ENCODE measurements around the gene GPC2.
"Not testable (repeated sequence)": the region's sequence is repeated elsewhere in the genome, so short reads cannot be mapped to it uniquely, and the experiment has no call there.

GPC2 gene

DNA sequence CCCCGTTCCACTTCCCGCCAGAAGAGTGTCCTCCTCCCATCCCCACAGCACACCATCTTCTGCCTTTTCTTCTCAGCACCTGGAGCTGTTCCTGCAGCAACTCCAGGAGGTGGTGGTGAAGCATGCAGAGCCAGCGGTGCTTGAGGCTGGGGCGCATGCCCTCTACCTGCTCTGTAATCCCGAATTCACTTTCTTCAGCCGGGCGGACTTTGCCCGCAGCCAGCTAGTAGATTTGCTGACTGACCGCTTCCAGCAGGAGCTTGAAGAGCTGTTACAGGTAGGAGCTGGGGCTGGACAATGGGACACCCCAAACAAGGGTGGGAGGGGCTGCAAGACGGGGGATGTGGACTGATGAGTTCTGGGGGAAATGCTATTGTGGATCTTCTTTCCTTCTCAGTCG is 23.5 kb upstream of the GPC2 start:
- DNase-seq: no peak

DNA sequence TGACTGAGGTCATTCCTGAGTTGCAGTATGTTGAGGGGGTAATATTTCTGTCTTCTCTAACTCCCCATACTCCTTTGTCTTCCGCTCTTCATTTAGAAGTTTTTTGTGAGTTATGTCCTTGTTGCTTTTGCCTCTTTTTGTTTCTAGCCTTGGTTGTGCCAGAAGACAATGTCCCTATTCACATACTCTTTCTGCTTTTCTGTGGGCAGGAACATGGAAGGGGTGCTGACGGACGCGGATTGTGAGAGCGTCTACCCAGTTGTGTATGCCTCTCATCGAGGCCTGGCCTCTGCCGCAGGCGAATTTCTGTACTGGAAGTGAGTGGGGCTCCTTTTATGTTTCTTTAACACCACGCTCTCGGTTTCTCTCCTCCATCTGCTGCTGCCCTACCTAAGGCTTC is 21.1 kb upstream of the GPC2 start:
- no peak for DNase-seq

DNA sequence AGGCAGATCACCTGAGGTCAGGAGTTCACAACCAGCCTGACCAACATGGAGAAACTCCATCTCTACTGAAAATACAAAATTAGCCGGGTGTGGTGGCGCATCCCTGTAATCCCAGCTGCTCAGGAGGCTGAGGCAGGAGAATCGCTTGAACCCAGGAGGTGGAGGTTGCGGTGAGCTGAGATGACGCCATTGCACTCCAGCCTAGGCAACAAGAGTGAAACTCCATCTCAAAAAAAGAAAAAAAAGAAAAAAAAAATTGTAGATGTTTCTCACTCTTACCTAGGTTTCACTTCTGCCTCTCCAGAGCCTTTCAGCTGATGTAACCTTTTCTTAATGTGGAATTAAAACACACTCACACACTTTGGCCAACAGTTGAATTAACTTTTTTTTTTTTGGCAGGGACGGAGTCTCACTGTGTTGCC is 18.7 kb upstream of the GPC2 start:
- not testable (repeated sequence) for DNase-seq

DNA sequence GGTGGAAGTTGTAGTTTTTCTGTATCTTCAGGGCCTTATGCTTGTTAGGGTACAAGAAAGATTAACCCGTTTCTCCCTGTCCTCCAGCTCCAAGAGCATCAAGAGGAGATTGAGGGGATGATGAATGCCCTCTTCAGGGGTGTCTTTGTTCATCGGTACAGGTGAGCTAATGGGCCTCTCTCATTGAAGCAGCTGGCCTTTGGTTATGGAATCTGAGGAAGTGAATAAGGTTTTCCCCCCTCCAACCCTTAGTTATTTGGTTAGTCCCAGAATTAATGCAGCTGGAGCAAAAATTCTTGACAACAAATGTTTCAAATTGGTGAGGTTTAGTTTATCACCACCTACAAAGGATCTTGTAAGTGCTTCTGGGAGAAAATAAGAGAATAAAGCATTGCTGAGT is 18.0 kb upstream of the GPC2 start:
- no peak for DNase-seq

DNA sequence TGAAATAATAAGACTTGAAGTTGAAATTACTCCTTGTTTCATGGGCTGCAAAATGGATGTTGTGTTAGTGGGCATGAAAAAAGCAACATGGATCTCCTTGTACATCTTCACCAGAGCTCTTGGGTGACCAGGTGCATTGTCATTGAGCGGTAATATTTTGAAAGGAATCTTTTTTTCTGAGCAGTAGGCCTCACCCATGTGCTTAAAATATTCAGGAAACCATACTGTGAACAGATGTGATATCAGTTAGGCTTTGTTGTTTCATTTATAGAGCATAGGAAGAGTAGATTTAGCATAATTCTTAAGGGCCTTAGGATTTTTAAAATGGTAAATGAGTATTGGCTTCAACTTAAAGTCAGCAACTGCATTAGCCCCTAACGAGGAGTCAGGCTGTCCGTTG is 15.8 kb upstream of the GPC2 start:
- DNase-seq: no peak

DNA sequence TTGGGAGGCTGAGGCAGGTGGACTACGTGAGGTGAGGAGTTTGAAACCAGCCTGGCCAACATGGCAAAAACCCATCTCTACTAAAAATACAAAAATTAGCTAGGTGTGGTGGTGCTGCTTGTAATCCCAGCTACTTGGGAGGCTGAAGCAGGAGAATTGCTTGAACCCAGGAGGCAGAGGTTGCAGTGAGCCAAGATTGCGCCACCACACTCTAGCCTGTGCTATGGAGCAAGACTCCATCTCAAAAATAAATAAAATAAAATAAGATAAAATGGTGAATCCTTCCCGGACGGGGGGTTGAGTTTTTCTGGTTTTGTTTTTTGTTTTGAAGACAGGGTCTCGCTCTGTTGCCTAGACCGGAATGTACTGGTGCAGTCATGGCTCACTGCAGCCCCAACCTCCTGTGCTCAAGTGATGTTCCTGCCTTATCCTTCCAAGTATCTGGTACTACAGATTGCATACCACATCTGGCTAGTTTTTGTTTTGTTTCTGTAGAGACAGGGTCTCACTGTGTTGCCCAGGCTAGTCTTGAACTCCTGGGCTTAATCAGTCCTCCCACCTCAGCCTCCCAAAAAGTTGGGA is 15.2 kb upstream of the GPC2 start:
- DNase-seq: not testable (repeated sequence)

DNA sequence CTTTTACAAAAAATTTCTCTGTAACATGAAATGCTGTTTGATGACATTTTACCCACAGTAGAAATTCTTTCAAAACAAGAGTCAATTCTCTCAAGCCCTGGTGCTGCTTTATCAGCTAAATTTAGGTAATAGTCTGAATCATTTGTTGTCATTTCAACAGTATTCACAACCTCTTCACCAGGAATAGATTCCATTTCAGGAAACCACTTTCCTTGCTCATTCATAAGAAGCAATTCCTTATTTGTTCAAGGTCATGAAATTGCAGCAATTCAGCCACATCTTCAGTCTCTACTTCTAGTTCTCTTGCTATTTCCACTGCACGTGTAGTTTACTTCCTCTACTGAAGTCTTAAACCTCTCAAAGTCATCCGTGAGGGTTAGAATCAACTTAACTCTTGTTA is 14.6 kb upstream of the GPC2 start:
- DNase-seq: no peak

DNA sequence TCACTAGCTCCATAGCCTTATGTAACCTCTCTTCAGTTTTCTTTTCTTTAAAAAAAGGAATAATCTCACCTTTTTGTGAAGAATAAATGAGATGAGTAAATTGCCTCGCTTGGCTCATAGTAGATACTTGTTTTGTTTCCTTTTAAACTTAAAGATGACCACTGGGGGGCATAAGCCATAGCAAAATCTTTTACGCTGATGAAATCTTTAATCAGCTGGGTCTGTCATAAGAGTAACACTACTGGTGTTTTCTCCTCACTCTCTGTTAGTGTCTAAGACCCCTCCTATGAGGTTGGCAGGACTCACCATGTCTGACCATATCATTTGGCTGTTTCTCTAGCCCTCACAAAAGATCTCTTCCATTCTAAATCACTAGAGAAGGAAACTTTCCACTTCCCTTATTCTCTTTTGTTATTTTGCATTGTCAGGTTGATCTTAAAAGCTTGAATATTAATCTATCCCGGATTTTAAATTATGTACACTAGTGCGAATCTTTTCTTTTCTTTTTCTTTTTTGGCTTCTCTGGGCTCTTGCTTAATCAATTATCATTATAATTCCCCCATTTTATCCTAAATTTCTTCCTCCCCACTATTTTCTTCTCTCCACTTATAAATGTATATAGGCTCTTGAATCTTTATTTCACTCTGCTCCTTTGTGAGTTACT is 13.0 kb upstream of the GPC2 start:
- peak; percentile 62 for DNase-seq

DNA sequence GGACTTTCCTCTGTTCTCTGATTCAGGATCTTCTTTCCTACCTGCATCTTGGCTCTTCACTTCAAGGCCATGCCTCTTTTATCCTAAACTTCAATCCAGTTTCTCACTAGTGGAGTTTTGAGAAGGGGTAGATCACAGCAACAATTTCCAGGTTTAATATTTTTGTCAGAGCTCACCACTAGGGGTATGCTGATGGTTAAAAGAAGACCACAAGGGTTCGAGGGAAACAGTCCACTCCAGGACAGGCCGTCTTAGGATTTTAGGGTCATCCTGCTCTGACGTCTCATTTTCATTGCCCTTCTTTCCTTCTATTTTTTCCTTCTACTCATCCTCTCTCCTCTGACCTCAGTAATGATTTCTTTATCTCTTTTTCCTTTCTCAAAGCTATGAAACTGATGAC is 11.9 kb upstream of the GPC2 start:
- DNase-seq: no peak

DNA sequence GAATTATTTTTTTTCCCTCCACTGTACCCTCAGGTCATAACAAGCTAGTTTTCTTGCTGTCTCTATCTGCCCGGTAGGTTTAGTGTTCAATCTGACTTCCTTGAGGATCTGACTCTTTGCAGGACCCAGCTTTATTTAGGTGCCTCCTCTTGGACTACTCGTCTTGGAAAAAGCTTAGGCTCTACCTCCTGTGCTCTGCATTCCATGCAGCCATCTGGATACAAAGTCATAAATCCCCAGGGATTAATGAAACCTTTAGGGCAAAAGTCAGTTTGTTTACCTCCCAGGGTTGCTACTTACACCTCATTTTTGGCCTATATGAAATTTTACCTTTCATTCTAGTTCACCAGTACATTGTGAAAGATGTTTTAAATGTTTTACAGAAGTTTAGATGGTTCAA is 8.5 kb upstream of the GPC2 start:
- DNase-seq: no peak

DNA sequence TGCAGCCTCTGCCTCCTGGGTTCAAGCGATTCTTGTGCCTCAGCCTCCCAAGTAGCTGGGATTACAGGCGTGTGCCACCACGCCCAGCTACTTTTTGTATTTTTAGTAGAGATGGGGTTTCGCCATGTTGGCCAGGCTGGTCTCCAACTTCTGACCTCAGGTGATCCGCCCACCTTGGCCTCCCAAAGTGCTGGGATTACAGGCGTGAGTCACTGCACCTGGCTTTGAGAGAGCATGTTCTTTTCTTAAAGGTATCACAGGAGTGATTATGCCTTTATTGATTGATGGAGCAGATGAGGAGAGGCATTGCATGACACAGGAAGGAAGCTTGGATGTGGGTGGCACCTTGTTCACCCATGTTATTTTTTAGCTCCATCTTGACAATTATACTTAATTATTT is 5.9 kb upstream of the GPC2 start:
- not testable (repeated sequence) for DNase-seq

DNA sequence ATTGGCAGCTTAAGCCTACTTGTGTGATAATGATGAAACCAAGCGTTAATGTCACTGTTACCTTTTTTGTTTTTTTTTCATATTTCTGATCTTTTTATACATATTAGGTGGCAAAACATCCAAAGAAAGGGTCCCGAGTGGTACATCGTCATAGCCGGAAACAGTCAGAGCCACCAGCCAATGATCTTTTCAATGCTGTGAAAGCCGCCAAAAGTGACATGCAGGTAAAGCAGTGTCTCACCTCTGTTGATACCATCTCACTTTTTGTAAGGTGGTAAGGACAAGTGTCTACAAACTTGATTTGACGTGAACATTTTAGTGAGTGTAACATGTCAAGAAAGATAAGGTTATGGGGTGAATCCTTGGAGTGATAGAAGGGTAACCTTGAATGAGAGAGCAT is 5.4 kb upstream of the GPC2 start:
- DNase-seq: not testable (repeated sequence)

DNA sequence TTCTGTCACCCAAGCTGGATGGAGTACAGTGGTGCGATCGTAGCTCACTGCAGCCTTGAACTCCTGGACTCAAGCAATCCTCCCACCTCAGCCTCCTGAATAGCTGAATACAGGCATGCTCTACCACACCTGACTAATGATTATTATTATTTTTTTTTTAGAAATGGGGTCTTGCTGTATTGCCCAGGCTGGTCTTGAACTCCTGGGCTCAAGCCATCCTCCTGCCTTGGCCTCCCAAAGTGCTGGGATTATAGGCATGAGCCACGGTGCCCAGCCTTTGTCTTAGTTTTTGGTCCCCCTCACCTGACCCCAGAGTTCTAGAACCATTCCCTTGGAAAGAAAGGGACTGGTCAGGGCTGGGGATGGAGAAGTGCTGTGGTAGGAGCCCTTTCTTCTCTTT is 2.9 kb upstream of the GPC2 start:
- DNase-seq: not testable (repeated sequence)

DNA sequence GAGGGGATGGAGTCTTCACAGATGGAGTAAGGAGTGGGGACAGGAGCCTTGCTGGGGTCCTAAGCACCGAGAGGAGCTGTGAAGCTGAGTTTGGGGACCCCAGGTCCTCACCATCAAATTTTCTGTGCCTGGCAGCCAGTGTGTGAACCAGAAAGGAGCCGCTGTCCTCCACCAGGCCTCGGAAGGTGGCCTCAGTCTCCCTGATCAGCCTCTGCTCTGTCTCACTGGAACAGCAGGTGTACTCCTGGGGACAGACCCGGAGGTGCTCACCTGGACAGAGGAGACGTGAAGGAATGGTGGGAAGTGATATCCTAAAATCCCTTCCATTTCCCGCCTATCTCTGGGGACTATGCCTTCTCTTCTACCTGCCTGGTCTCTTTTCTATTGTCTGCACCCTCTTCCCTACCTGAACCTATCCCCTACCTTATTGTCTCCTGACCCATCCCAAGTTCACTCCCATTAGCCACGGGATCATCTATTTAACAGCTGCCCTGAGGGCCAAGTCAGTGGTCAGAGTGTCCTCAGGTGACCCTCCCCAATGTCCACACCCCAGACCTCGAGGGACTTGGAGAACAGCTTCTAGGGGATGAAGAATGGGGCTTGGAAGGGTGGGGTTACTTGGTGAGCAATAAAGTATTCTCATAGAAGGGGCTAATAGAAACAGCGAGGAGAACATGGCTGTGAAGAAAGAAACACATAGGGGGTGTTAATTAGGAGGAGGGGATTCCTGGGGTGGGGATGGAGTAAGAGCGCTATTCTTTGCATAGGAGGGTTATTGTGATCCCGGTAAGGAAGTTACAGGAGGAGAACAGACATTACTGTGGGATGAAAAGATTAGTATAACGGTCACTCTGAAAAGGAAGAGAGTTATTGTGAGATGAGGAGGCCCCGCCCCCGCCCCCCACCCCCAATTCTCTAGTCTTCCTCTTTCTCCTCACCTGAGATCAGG is 811 bp downstream of the GPC2 start:
- no peak for DNase-seq

DNA sequence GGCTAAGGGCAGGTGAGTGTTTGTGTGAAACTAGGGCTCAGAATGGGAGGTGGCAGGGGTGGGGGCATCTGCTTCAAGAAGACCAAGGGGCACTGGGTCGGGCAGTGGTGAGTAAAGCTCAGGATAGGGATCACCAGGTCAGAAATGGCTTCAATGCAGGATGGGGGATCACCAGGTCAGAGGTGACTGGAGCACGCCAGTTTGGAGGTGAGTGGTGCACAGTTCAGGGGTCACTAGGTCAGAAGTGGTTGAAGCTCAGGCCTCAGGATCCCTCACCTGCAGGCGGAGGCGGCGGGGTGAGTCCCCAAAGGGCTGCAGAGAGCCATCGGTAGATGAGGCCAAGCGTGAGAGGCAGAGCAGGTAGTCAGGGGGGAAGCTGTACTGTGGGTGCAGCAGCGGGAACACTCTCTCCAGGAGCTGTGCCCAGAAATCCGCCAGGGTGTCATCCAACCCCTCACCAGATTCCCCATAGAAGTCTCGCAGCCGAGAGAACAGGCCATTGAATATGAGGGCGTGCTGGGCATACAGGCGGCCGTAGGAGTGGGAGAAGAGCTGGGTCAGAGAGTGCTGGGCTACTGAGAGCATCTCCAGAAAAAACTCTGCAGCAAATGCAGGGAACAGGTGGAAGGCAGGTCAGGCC is 1.8 kb downstream of the GPC2 start:
- DNase-seq: no peak

DNA sequence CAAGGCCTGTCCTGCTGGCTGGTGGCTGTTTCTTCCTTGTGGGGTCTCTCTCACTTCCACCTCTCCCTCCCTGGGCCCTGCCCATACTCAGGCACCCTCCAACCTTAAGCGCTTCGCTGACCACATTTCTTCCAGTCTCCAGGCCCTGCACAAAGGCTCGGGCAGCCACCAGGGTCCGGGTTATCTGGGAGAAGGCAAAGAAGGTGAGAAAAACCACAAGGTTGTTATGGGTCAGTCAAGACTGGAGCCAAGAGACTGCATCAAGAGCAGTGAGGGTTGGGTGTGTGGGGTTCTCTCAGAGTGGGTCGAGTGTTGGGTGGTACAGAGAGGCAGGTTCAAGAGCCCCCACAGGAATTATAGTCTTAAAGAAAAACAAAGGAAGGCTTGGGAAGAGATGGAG is 2.6 kb downstream of the GPC2 start:
- no peak for DNase-seq

DNA sequence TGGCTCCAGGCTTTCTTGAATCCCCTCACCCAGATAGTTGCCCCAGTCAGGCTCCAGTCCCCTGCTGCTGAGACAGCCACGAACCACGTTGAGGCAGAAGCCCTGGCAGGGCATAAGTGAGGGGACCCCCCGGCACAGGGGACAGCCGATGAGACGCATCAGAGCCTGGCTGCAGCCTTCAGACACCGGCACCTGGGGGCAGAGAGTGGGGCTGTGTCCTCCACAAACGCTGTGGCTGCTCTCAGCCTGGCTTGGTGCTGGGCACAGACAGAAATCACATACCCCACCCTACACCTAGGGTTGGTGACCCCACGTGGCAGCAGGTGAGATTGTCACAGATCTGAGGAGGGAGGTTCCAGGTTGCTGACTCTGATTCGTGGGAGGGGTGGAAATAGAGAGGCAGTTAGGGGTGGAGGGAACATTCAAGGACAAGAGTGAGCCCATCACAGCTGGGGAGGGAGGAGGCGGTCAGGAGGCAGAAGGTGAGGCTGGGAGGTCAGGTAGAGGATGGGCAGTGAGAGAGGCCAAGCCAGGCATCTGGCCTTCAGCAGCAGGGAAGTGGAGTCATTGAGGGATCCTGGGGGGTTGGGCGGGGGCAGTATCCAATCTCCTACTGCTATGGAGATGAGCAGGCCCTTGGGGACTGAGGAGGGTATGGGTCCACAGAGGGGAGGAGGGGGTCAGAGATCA is 3.2 kb downstream of the GPC2 start:
- DNase-seq: no peak

DNA sequence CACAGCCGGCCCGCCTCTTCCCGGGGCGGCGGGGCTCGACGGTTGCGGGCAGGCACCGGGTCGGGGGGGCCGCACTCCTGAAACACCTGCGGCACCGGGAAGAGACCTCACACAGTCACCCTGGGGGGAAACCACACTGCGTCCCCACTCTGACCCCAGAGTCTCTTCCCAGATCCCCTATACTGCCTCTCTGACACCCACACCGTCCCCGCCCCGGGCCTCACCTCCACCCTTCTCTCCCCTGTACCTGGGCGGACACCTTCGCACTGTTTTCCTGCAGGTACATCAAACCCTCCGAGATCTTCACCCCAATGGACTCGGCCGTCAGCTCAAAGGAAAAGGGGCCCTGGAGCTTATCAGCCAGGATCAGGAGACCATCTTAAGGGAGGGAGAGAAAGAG is 5.3 kb downstream of the GPC2 start:
- no peak for DNase-seq

DNA sequence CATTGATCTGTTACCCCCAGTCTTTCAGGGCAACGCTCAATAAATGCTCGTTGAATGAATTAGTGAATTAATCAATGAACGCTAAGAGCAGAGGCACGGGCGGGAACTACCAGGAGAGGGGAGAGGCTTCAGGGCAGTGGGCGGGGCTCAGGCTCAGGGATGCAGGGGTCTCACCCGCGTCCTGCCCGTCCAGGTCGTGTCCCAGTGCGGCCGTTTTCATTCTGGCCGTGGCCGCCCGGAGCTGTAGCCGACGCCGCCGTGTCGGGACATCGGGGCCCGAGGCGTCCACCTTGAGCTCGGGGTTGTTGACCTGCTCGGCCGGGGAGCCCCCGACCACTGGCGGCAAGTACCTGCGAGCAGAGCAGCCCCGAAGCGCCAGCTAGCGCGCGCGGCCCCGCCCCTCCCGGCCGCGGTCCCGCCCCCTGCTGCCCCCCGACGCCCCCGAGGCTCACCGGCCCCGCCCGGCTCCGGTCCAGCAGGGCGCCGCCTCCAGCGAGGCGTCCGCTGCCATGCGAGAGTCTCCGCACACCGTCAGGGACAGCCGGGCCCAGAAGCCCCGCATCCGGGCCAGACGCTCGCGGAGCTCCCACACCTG is 6.0 kb downstream of the GPC2 start:
- DNase-seq: no peak

DNA sequence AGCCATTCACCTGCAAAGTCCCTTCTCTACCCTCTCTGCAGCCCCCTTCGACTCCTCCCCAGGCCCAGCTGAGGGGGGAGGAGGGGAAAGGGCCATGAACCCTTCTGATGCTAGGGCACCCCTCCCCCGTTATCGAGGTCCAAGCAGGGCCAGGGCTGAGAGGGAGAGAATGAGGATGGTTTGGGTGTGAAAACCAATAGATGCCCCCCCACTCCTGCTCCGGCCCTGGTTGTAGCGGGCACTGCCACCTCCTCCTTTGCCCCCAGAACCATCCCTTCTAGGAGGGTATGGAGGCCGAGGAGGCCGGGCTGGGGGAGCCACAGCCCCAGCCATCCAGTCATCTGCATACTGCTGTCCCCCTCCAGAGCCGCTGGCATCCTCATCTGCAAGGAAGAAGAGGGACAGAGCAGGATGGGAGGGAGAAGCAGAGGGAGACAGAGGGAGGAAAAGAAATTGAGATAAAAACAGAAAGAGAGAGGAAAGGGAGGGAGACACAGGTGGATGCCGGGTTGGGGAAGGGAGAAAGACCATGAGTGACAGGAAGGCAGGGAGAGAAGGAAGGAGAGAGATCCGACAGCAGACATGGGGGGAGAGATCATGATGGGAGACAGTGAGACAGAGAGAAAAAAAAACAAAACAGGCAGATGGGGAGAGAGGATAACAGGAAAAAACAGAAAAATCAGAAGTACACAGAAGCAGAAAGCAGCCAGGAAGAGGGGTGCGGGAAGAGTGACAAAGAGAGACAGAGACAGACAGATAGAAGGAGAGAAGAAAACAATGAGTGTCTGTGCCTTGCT is 6.9 kb downstream of the GPC2 start:
- no peak for DNase-seq

DNA sequence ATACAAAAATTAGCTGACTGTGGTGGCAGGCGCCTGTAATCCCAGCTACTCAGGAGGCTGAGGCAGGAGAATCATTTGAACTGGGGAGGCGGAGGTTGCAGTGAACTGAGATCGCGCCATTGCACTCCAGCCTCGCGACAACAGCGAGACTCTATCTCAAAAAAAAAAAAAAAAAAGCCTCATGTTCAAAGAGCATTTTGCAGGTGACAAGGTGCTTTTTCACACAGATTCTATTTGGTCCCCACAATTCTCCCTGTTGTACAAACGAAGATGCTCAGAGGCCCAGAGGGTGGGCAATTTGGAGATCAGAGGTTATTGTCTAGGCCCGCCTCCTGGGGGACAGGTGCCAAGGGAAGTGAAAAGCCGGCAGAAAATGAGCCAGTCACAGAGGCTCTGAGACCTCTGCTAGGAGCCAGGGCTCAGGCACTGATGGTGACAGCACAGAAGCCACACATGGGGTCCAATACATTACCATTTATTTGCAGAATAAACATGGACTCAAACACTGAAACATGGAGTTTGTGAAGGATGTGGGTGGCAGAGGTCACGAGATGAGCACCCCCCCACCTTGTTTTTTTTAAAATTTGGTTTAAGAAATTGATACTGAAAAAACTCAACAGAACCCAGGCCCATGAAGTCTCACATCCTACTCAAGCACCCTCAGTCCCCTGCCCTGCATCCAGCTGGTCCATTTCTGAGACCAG is 7.9 kb downstream of the GPC2 start:
- no peak for DNase-seq
